ENCODE results near the gene ADGRG3.

The ADGRG3 gene

GRCh38 chr16:57627184-57627871, 40.8 kb upstream of the ADGRG3 start:
- no peaks in the 10 kb centered on the region for H3K79me2 ChIP-seq (ENCODE audit: low read length)
- H3K36me3 ChIP-seq (replicated peaks; ENCODE audit: low read depth, low read length) = no peaks in the 10 kb centered on the region
- no peak overlapping the region for H3K4me3 ChIP-seq (ENCODE audit: low read length)
- no peak overlapping the region for H2AFZ ChIP-seq (ENCODE audit: low read depth, low read length)
- H3K27ac ChIP-seq (ENCODE audit: low read length) = no peak overlapping the region
- no peaks in the 10 kb centered on the region for H3K4me1 ChIP-seq (ENCODE audit: low read length)
- no peak overlapping the region for H3K9ac ChIP-seq (ENCODE audit: low read length)
- H3K4me2 ChIP-seq (ENCODE audit: low read length) = no peak overlapping the region
- no peaks in the 10 kb centered on the region for H3K9me3 ChIP-seq (ENCODE audit: insufficient read depth, low read length)
- no peaks in the 10 kb centered on the region; the same call in 1 of the 2 replicates for H4K20me1 ChIP-seq (ENCODE audit: insufficient read depth, low read length)
- TF ChIP-seq CTCF (IDR thresholded peaks at IDR 0.05; ENCODE audit: low read depth, low read length) (no peak), EZH2phosphoT487 (IDR thresholded peaks at IDR 0.05; ENCODE audit: low read depth) (no peak)
- H3K27me3 ChIP-seq (ENCODE audit: low read depth, low read length) = peaks cover 84% of the 10 kb centered on the region

- Histone ChIP-seq H3K4me3 (ENCODE audit: low read length) (no peak within 1 kb of the TSS), H3K36me3 (replicated peaks; ENCODE audit: low read depth, low read length) (no peaks in the 10 kb centered on the region), H4K20me1 (ENCODE audit: insufficient read depth, low read length) (no peaks in the 10 kb centered on the region; the same call in 1 of the 2 replicates), H3K79me2 (ENCODE audit: low read length) (no peaks in the 10 kb centered on the region), H3K4me1 (ENCODE audit: low read length) (no peaks in the 10 kb centered on the region), H3K9me3 (ENCODE audit: insufficient read depth, low read length) (no peaks in the 10 kb centered on the region), H3K27me3 (ENCODE audit: low read depth, low read length) (peaks cover 87% of the 10 kb centered on the region), H3K27ac (ENCODE audit: low read length) (no peak within 1 kb of the TSS), H3K9ac (ENCODE audit: low read length) (no peak within 1 kb of the TSS), H2AFZ (ENCODE audit: low read depth, low read length) (no peak within 1 kb of the TSS), H3K4me2 (ENCODE audit: low read length) (no peak within 1 kb of the TSS)
- no peak for TF ChIP-seq EZH2phosphoT487 (IDR thresholded peaks at IDR 0.05; ENCODE audit: low read depth)
- no peak for TF ChIP-seq CTCF (IDR thresholded peaks at IDR 0.05; ENCODE audit: low read depth, low read length)
These were observed 39.9 kb upstream of the ADGRG3 start, which contains the start of gene ADGRG1 for GRCh38 chr16:57628008-57628781. ADGRG1 (plus strand) TSS chr16:57628630; CDS start chr16:57650288, 21,658 bp downstream.

- no peak overlapping the region for H3K27ac ChIP-seq (ENCODE audit: low read length)
- no peaks in the 10 kb centered on the region for H3K79me2 ChIP-seq (ENCODE audit: low read length)
- no peak overlapping the region for H3K4me2 ChIP-seq (ENCODE audit: low read length)
- no peaks in the 10 kb centered on the region for H3K4me1 ChIP-seq (ENCODE audit: low read length)
- no peaks in the 10 kb centered on the region for H3K36me3 ChIP-seq (replicated peaks; ENCODE audit: low read depth, low read length)
- H2AFZ ChIP-seq (ENCODE audit: low read depth, low read length) = no peak overlapping the region
- TF ChIP-seq EZH2phosphoT487 (IDR thresholded peaks at IDR 0.05; ENCODE audit: low read depth) (no peak), CTCF (IDR thresholded peaks at IDR 0.05; ENCODE audit: low read depth, low read length) (no peak)
- H3K4me3 ChIP-seq (ENCODE audit: low read length) = no peak overlapping the region
- H3K27me3 ChIP-seq (ENCODE audit: low read depth, low read length) = peaks cover 91% of the 10 kb centered on the region
- H3K9ac ChIP-seq (ENCODE audit: low read length) = no peak overlapping the region
- H3K9me3 ChIP-seq (ENCODE audit: insufficient read depth, low read length) = no peaks in the 10 kb centered on the region
- no peaks in the 10 kb centered on the region; the same call in 1 of the 2 replicates for H4K20me1 ChIP-seq (ENCODE audit: insufficient read depth, low read length)
These were observed 39.3 kb upstream of the ADGRG3 start for GRCh38 chr16:57628783-57629293.
